Astrocyte (in vitro differentiated cells and primary cell): ENCODE results near the gene PGPEP1. TPM values are rescaled to one million over a fixed set of nuclear protein-coding genes. Genes with fewer than 3 reads are reported as not detected.

Source experiments
- DNase-seq: peaks from one replicate; pipeline ENCODE4 v3.0.0-alpha.2; 2010; ENCODE audit warnings: low read depth
- FAIRE-seq: peaks from 2 replicates; lab custom pipeline; 2011; peaks lifted over from hg19 to GRCh38; lab: Jason Lieb, UNC
- H2AFZ ChIP-seq: 2 replicates; pipeline ENCODE4 v1.6.0; 2012; ENCODE audit warnings: low read depth, low read length, inconsistent platforms
- H3K27ac ChIP-seq: 2 replicates; pipeline ENCODE4 v1.5.1; 2011; ENCODE audit warnings: low read depth, low read length, inconsistent platforms
- H3K27me3 ChIP-seq: 2 replicates; pipeline ENCODE4 v1.6.0; 2011; ENCODE audit warnings: low read length, inconsistent platforms; ENCODE audit not compliant: insufficient read depth
- H3K36me3 ChIP-seq: 2 replicates; pipeline ENCODE4 v1.5.1; 2011; ENCODE audit warnings: low read length, inconsistent platforms; ENCODE audit not compliant: insufficient read depth
- H3K4me1 ChIP-seq: 2 replicates; pipeline ENCODE4 v1.5.1; 2011; ENCODE audit warnings: low read length, inconsistent platforms; ENCODE audit not compliant: insufficient read depth
- H3K4me2 ChIP-seq: 2 replicates; pipeline ENCODE4 v1.6.0; 2012; ENCODE audit warnings: low read length, inconsistent platforms
- H3K4me3 ChIP-seq: 2 replicates; pipeline ENCODE4 v1.5.1; 2011; ENCODE audit warnings: low read depth, mild to moderate bottlenecking, low read length, inconsistent platforms; ENCODE audit not compliant: insufficient read depth
- H3K79me2 ChIP-seq: 2 replicates; pipeline ENCODE4 v1.6.0; 2012; ENCODE audit warnings: mild to moderate bottlenecking, low read length, inconsistent platforms; ENCODE audit not compliant: insufficient read depth
- H3K9ac ChIP-seq: 2 replicates; pipeline ENCODE4 v1.6.0; 2012; ENCODE audit warnings: mild to moderate bottlenecking, low read length, inconsistent platforms
- H3K9me3 ChIP-seq: 2 replicates; pipeline ENCODE4 v1.5.1; 2012; ENCODE audit warnings: low read depth, mild to moderate bottlenecking, low read length, inconsistent platforms; ENCODE audit not compliant: insufficient read depth
- H4K20me1 ChIP-seq: 2 replicates; pipeline ENCODE4 v1.6.0; 2012; ENCODE audit warnings: low read length, inconsistent platforms; ENCODE audit not compliant: insufficient read depth
- H3K27ac Mint-ChIP-seq: one replicate; pipeline ENCODE4 v1.8.0; 2021; ENCODE audit warnings: mild to moderate bottlenecking, mixed read lengths; ENCODE audit not compliant: unreplicated experiment
- H3K27me3 Mint-ChIP-seq: one replicate; pipeline ENCODE4 v1.8.0; 2021; ENCODE audit warnings: low read depth, mixed read lengths; ENCODE audit not compliant: unreplicated experiment
- H3K36me3 Mint-ChIP-seq: one replicate; pipeline ENCODE4 v1.8.0; 2021; ENCODE audit warnings: low read depth, mixed read lengths; ENCODE audit not compliant: unreplicated experiment
- H3K4me1 Mint-ChIP-seq: one replicate; pipeline ENCODE4 v1.8.0; 2021; ENCODE audit warnings: low read depth, mixed read lengths; ENCODE audit not compliant: unreplicated experiment
- H3K4me3 Mint-ChIP-seq: one replicate; pipeline ENCODE4 v1.8.0; 2021; ENCODE audit warnings: mild to moderate bottlenecking, moderate library complexity, mixed read lengths; ENCODE audit not compliant: unreplicated experiment
- H3K9me3 Mint-ChIP-seq: one replicate; pipeline ENCODE4 v1.8.0; 2021; ENCODE audit warnings: mild to moderate bottlenecking, mixed read lengths; ENCODE audit not compliant: unreplicated experiment
- CTCF ChIP-seq: IDR thresholded peaks from 2 replicates; pipeline ENCODE4 v1.5.1; 2011; ENCODE audit warnings: low read depth, mild to moderate bottlenecking, inconsistent platforms, low read length, moderate library complexity; ENCODE audit not compliant: insufficient read depth
- EZH2 ChIP-seq: IDR thresholded peaks from 2 replicates; pipeline ENCODE4 v1.6.1; 2012; ENCODE audit warnings: mild to moderate bottlenecking, low read length, inconsistent platforms; ENCODE audit not compliant: insufficient read depth
- total RNA-seq: library from RNA; stranded (reverse); gene quantifications from 2 replicates; pipeline ENCODE4 v1.2.1, GENCODE V29; 2021

Gene PGPEP1
- total RNA-seq, 1 donor from 2014 or later, result 28.4 TPM

GRCh38 chr19:18390065-18390907 is 49.9 kb downstream of the PGPEP1 start:
- Mint-ChIP-seq H3K9me3 (no peaks in the 10 kb centered on the region), H3K27me3 (peaks cover 14% of the 10 kb centered on the region), H3K4me3 (no peak overlapping the region), H3K4me1 (peaks cover 3% of the 10 kb centered on the region), H3K36me3 (no peaks in the 10 kb centered on the region), H3K27ac (peak overlapping the region; percentile 34)
- Histone ChIP-seq H3K27me3 (no peaks in the 10 kb centered on the region), H3K9me3 (no peaks in the 10 kb centered on the region), H3K4me2 (no peak overlapping the region), H3K9ac (no peak overlapping the region), H3K4me1 (peaks cover 10% of the 10 kb centered on the region), H3K4me3 (no peak overlapping the region), H3K36me3 (no peaks in the 10 kb centered on the region), H4K20me1 (peaks cover 25% of the 10 kb centered on the region), H3K27ac (no peak overlapping the region), H3K79me2 (peaks cover 17% of the 10 kb centered on the region), H2AFZ (no peak overlapping the region)
- FAIRE-seq (no peak), DNase-seq (no peak)
- TF ChIP-seq EZH2 (no peak), CTCF (no peak)

- Histone ChIP-seq H3K27ac (no peak overlapping the region), H3K9ac (no peak overlapping the region), H3K79me2 (peaks cover 10% of the 10 kb centered on the region), H3K4me1 (peaks cover 10% of the 10 kb centered on the region), H2AFZ (no peak overlapping the region), H3K36me3 (no peaks in the 10 kb centered on the region), H3K9me3 (no peaks in the 10 kb centered on the region), H3K4me3 (no peak overlapping the region), H3K4me2 (no peak overlapping the region), H4K20me1 (peaks cover 25% of the 10 kb centered on the region), H3K27me3 (no peaks in the 10 kb centered on the region)
- Mint-ChIP-seq H3K9me3 (no peaks in the 10 kb centered on the region), H3K27me3 (peaks cover 18% of the 10 kb centered on the region), H3K4me3 (no peak overlapping the region), H3K27ac (no peak overlapping the region), H3K4me1 (no peaks in the 10 kb centered on the region), H3K36me3 (no peaks in the 10 kb centered on the region)
- TF ChIP-seq CTCF (no peak), EZH2 (no peak)
- DNase-seq (no peak), FAIRE-seq (no peak)
Measured at GRCh38 chr19:18391509-18392075, 51.2 kb downstream of the PGPEP1 start.

GRCh38 chr19:18392417-18392816 is 52.0 kb downstream of the PGPEP1 start:
- no peak overlapping the region for H3K9ac ChIP-seq
- no peaks in the 10 kb centered on the region for H3K36me3 ChIP-seq
- Mint-ChIP-seq H3K4me1 (no peaks in the 10 kb centered on the region), H3K4me3 (no peak overlapping the region), H3K27ac (no peak overlapping the region), H3K27me3 (peaks cover 18% of the 10 kb centered on the region), H3K36me3 (no peaks in the 10 kb centered on the region), H3K9me3 (no peaks in the 10 kb centered on the region)
- peak; percentile 53 for DNase-seq
- TF ChIP-seq CTCF, result no peak
- no peak for TF ChIP-seq EZH2
- FAIRE-seq, result no peak
- no peak overlapping the region for H3K27ac ChIP-seq
- no peak overlapping the region for H3K4me3 ChIP-seq
- H3K27me3 ChIP-seq, result peaks cover 2% of the 10 kb centered on the region
- peaks cover 2% of the 10 kb centered on the region for H3K79me2 ChIP-seq
- H3K4me2 ChIP-seq, result no peak overlapping the region
- H3K9me3 ChIP-seq, result no peaks in the 10 kb centered on the region
- no peak overlapping the region for H2AFZ ChIP-seq
- peaks cover 17% of the 10 kb centered on the region for H4K20me1 ChIP-seq
- H3K4me1 ChIP-seq, result peaks cover 10% of the 10 kb centered on the region
